Measurements from ENCODE around the gene PPP2R5E.

GRCh38 chr14:63535918-63536317 lies 7.3 kb downstream of the PPP2R5E start:
- TF ChIP-seq CTCF (IDR thresholded peaks at IDR 0.05) (no peak), EP300 (IDR thresholded peaks at IDR 0.05) (no peak)
